GM18909 (cell line): Measurements from ENCODE around the gene TMCO6.
A peak's percentile ranks its signal among the peaks of the same experiment; 100 is the strongest.
"Not testable (repeated sequence)": the region's sequence is repeated elsewhere in the genome, so short reads cannot be mapped to it uniquely, and the experiment has no call there.

Experiments used
- ATAC-seq: cut with Tn5 transposase; IDR thresholded peaks from one replicate; pipeline ENCODE4 v1.9.1; 2021; ENCODE audit warnings: mild to moderate bottlenecking; ENCODE audit not compliant: unreplicated experiment, poor library complexity

The TMCO6 gene

GRCh38 chr5:140628711-140629110 lies 10.5 kb upstream of the TMCO6 start:
- ATAC-seq, result no peak

GRCh38 chr5:140630292-140631035 lies 8.8 kb upstream of the TMCO6 start:
- no peak for ATAC-seq

GRCh38 chr5:140631036-140631417 lies 8.2 kb upstream of the TMCO6 start:
- no peak for ATAC-seq

GRCh38 chr5:140631831-140632365 lies 7.4 kb upstream of the TMCO6 start:
- peak; percentile 46 for ATAC-seq

- peak; percentile 72 for ATAC-seq
Measured at GRCh38 chr5:140632366-140633020, 6.8 kb upstream of the TMCO6 start.

GRCh38 chr5:140633021-140633471 lies 6.2 kb upstream of the TMCO6 start, which contains the start of gene CD14:
TSS of gene CD14 (minus strand) at chr5:140633175. CDS start at chr5:140633071, 104 bp downstream.
- peak; percentile 4 for ATAC-seq

GRCh38 chr5:140633501-140633900 lies 5.8 kb upstream of the TMCO6 start:
- ATAC-seq, result no peak

GRCh38 chr5:140634103-140634502 lies 5.1 kb upstream of the TMCO6 start:
- no peak for ATAC-seq

GRCh38 chr5:140635291-140636257 lies 3.7 kb upstream of the TMCO6 start:
- no peak for ATAC-seq

GRCh38 chr5:140637371-140638100 lies 1.7 kb upstream of the TMCO6 start:
- no peak for ATAC-seq

GRCh38 chr5:140638898-140639147 lies 428 bp upstream of the TMCO6 start:
- ATAC-seq, result not testable (repeated sequence)

- no peak for ATAC-seq
Measured at GRCh38 chr5:140641716-140642115, 2.5 kb downstream of the TMCO6 start.

- no peak for ATAC-seq
Measured at GRCh38 chr5:140642718-140643117, 3.5 kb downstream of the TMCO6 start.

GRCh38 chr5:140647042-140647419 lies 7.8 kb downstream of the TMCO6 start:
- ATAC-seq, result no peak

GRCh38 chr5:140658870-140659269 lies 19.6 kb downstream of the TMCO6 start:
- ATAC-seq, result no peak

GRCh38 chr5:140660371-140660770 lies 21.1 kb downstream of the TMCO6 start:
- not testable (repeated sequence) for ATAC-seq

GRCh38 chr5:140664030-140664358 lies 24.7 kb downstream of the TMCO6 start:
- ATAC-seq, result no peak

GRCh38 chr5:140664359-140665119 lies 25.3 kb downstream of the TMCO6 start, which contains the start of gene WDR55:
TSS of gene WDR55 (plus strand) at chr5:140664904. CDS start at chr5:140664913, 9 bp downstream.
- peak; percentile 98 for ATAC-seq

GRCh38 chr5:140671035-140671434 lies 31.8 kb downstream of the TMCO6 start:
- ATAC-seq, result not testable (repeated sequence)
